ENCODE results near the gene BRCA1. TPM values are rescaled to one million over a fixed set of nuclear protein-coding genes. Genes with fewer than 3 reads are reported as not detected.

The BRCA1 gene
- total RNA-seq, 4 donors from 2014 or later = 2.6 to 121 (median 5.8) TPM

DNA sequence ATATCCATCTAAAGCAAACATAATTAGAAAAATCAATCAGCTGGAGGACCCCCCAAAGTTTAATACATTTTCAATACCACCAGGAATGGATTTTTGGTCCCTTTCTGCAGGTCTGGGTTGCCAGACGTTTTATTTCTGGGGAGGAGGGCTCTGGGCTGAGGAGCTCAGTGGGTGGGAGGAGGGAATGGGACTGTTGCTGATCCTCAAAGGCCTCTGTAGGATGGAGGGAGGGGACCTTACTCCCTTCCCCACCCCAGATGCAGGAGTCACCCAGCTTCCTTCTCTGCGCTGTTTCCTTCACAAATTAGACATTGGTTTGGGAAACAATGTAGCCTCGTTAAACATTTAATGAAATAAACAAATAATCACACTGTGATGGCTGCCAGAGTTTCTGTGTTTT lies 93.5 kb downstream of the BRCA1 start:
- H3K4me1 ChIP-seq = no peaks in the 10 kb centered on the region
- H3K9me3 ChIP-seq = no peaks in the 10 kb centered on the region
- intact Hi-C loops (cut with DNase I; ENCODE audit: low total_unique reads) = no loop called here
- H3K4me3 ChIP-seq = no peak overlapping the region
- no peak overlapping the region for H3K27ac ChIP-seq
- in situ Hi-C loops (cut with MboI; ENCODE audit: low pct_ligation_motif_present in 1 of 4, low pct_unique_long_range_greater_than_20kb in 1 of 4, low sequenced_read_pairs in 3 of 4) = loop anchor here in 2 of 4 donors (5.0 to 25.0 kb wide), 2 partner anchors 91 to 306 kb away; no protein-coding TSS in a partner anchor
- no peaks in the 10 kb centered on the region for H3K36me3 ChIP-seq
- TF ChIP-seq POLR2AphosphoS5 (IDR thresholded peaks at IDR 0.05) = no peak
- TF ChIP-seq EP300 (IDR thresholded peaks at IDR 0.05; ENCODE audit: low read depth) = no peak
- TF ChIP-seq, protein P1, sequence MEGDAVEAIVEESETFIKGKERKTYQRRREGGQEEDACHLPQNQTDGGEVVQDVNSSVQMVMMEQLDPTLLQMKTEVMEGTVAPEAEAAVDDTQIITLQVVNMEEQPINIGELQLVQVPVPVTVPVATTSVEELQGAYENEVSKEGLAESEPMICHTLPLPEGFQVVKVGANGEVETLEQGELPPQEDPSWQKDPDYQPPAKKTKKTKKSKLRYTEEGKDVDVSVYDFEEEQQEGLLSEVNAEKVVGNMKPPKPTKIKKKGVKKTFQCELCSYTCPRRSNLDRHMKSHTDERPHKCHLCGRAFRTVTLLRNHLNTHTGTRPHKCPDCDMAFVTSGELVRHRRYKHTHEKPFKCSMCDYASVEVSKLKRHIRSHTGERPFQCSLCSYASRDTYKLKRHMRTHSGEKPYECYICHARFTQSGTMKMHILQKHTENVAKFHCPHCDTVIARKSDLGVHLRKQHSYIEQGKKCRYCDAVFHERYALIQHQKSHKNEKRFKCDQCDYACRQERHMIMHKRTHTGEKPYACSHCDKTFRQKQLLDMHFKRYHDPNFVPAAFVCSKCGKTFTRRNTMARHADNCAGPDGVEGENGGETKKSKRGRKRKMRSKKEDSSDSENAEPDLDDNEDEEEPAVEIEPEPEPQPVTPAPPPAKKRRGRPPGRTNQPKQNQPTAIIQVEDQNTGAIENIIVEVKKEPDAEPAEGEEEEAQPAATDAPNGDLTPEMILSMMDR (IDR thresholded peaks at IDR 0.05) = no peak
- TF ChIP-seq POLR2A (IDR thresholded peaks at IDR 0.05) = no peak
- no peaks in the 10 kb centered on the region for H3K27me3 ChIP-seq
- no peak for DNase-seq
- WGBS, 2 donors (ENCODE audit: low coverage in 1 of 2) = 85 to 94% methylated on average over 2 to 3 of the region's 3 CpGs

DNA sequence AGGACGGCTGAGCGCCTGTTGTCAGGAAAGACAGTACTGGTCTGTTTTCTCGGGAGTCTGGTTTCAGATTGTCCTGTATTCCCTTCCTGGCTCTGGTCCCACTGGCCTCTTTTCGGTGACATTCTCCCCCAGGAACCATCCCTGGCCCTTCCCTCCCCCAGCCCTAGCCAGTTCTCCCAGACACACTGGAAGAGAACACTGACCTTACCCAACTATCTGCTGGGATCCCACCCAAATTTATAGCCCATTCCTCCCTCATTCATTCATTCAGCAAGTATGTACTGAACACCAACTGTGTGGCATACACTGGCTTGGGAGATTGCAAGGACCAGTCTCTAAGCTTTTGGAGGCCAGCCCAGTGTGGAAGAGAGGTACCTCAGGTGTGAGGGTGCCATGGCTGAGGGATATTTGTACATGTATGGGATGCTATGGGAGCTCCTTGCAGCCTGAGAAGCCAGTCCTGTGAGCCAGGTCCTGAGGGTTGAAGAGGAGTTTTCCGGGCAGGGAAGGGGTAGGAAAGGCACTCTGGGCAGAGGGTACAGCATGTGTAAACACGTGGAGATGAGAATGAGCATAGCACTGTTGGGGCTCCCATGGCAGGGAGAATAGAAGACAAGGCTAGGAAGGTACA lies 94.9 kb downstream of the BRCA1 start:
- Histone ChIP-seq H3K4me3 (no peak overlapping the region), H3K36me3 (no peaks in the 10 kb centered on the region), H3K9me3 (no peaks in the 10 kb centered on the region), H3K27ac (peak overlapping the region in 1 of 4 donors; percentile 24), H3K4me1 (no peaks in the 10 kb centered on the region), H3K27me3 (no peaks in the 10 kb centered on the region)
- 66 to 67% methylated on average over 1 to 6 of the region's 6 CpGs for WGBS, 2 donors (ENCODE audit: low coverage in 1 of 2)
- in situ Hi-C loops (cut with MboI; ENCODE audit: low pct_ligation_motif_present in 1 of 4, low pct_unique_long_range_greater_than_20kb in 1 of 4, low sequenced_read_pairs in 3 of 4) = loop anchor here in 2 of 4 donors (5.0 to 25.0 kb wide), 2 partner anchors 92 to 307 kb away; no protein-coding TSS in a partner anchor
- DNase-seq = no peak
- intact Hi-C loops (cut with DNase I; ENCODE audit: low total_unique reads) = no loop called here
- no peak for TF ChIP-seq POLR2AphosphoS5 (IDR thresholded peaks at IDR 0.05)
- no peak for TF ChIP-seq EP300 (IDR thresholded peaks at IDR 0.05; ENCODE audit: low read depth)
- TF ChIP-seq POLR2A (IDR thresholded peaks at IDR 0.05) = no peak
- TF ChIP-seq, protein P1 (IDR thresholded peaks at IDR 0.05) = no peak

DNA sequence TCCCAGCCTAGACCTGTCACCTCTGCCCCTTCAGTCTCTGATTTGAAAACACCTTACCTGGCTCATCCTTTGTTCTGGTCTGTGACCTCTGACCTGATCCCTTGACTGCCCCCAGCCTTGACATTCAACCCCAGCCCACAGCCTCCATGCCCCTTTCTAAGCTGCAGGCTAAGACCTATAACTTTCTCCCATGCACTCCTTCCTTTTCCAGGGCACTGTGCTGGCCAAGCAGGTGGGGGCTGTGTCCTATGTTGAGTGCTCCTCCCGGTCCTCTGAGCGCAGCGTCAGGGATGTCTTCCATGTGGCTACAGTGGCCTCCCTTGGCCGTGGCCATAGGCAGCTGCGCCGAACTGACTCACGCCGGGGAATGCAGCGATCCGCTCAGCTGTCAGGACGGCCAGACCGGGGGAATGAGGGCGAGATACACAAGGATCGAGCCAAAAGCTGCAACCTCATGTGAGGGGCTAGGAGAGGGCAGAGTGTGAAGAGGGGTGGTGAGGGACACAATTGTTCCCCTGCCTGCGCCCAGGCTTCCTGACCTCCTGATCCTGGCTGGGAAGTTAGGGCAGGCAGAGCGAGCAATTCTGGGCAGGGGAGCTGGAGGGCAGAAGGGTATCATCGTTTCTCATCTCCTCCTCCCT lies 96.8 kb downstream of the BRCA1 start:
- DNase-seq = no peak
- in situ Hi-C loops (cut with MboI; ENCODE audit: low pct_ligation_motif_present in 1 of 4, low pct_unique_long_range_greater_than_20kb in 1 of 4, low sequenced_read_pairs in 3 of 4) = loop anchor here in 1 of 4 donors (25.0 kb wide), 1 partner anchor 309 kb away; no protein-coding TSS in a partner anchor
- Histone ChIP-seq H3K4me3 (no peak overlapping the region), H3K36me3 (no peaks in the 10 kb centered on the region), H3K27ac (no peak overlapping the region), H3K27me3 (no peaks in the 10 kb centered on the region), H3K9me3 (no peaks in the 10 kb centered on the region), H3K4me1 (peaks cover 0 to 9% (median 7%) of the 10 kb centered on the region in 4 donors)
- intact Hi-C loops (cut with DNase I; ENCODE audit: low total_unique reads) = no loop called here
- TF ChIP-seq EP300 (IDR thresholded peaks at IDR 0.05; ENCODE audit: low read depth) (no peak), POLR2A (IDR thresholded peaks at IDR 0.05) (no peak), POLR2AphosphoS5 (IDR thresholded peaks at IDR 0.05) (no peak)
- TF ChIP-seq, protein P1 (IDR thresholded peaks at IDR 0.05) = no peak
- WGBS, 2 donors (ENCODE audit: low coverage in 1 of 2) = 80 to 87% methylated on average over 3 to 17 of the region's 17 CpGs

Data from transverse colon (tissue), 4 donors.